ENCODE results near the gene CENPT. TPM values are rescaled to one million over a fixed set of nuclear protein-coding genes. Genes with fewer than 3 reads are reported as not detected.
A peak's percentile ranks its signal among the peaks of the same experiment; 100 is the strongest.
"Not testable (repeated sequence)": the region's sequence is repeated elsewhere in the genome, so short reads cannot be mapped to it uniquely, and the experiment has no call there.

CENPT gene
- total and polyA plus RNA-seq, 2 experiments from 2014 or later = 61.8 to 65.2 TPM

DNA sequence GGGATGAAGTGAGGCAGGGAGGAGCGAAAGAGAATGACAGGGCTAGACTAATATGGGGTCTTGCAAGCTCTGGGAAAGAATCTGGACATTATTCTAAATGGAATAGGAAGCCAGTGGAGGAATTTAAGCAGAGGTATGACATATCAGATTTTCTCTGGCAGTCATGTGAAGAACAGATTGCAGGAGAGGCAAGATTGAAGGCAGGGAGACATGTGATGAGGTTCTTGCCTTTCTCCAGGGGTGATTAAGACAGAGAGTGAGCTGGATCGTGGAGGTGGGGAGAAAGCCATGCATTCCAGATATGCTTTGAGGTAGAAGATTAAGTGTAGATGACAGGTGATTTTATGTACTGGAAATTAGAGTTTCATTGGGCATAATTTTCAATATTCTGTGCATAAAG is 9.7 kb downstream of the CENPT start:
- H3K27ac ChIP-seq = no peak overlapping the region
- TF ChIP-seq, protein P1, sequence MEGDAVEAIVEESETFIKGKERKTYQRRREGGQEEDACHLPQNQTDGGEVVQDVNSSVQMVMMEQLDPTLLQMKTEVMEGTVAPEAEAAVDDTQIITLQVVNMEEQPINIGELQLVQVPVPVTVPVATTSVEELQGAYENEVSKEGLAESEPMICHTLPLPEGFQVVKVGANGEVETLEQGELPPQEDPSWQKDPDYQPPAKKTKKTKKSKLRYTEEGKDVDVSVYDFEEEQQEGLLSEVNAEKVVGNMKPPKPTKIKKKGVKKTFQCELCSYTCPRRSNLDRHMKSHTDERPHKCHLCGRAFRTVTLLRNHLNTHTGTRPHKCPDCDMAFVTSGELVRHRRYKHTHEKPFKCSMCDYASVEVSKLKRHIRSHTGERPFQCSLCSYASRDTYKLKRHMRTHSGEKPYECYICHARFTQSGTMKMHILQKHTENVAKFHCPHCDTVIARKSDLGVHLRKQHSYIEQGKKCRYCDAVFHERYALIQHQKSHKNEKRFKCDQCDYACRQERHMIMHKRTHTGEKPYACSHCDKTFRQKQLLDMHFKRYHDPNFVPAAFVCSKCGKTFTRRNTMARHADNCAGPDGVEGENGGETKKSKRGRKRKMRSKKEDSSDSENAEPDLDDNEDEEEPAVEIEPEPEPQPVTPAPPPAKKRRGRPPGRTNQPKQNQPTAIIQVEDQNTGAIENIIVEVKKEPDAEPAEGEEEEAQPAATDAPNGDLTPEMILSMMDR (IDR thresholded peaks at IDR 0.05; ENCODE audit: low read depth, low read length) = no peak
- no peak for DNase-seq (ENCODE audit: low read depth in 1 of 2, low spot score in 1 of 2)
- no peaks in the 10 kb centered on the region for H3K9me3 ChIP-seq (ENCODE audit: low read depth)
- peaks cover 4% of the 10 kb centered on the region for H3K4me1 ChIP-seq (ENCODE audit: low read depth)
- no peaks in the 10 kb centered on the region for H3K36me3 ChIP-seq
- no peaks in the 10 kb centered on the region for H3K27me3 ChIP-seq
- H3K4me3 ChIP-seq = no peak overlapping the region

DNA sequence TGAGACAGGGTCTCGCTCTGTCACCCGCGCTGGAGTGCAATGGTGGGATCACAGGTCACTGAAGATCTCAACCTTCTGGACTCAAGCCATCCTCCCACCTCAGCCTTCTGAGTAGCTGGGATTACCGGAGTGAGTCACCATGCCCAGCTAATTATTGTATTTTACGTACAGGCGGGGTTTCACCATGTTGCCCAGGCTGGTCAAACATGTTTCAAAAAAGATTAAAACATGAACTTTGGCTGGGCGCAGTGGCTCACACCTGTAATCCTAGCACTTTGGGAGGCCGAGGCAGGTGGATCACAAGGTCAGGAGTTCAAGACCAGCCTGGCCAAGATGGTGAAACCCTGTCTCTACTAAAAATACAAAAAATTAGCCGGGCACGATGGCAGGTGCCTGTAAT is 10.3 kb downstream of the CENPT start:
- not testable (repeated sequence) for DNase-seq (ENCODE audit: low read depth in 1 of 2, low spot score in 1 of 2); H3K4me3 ChIP-seq; H3K27me3 ChIP-seq

DNA sequence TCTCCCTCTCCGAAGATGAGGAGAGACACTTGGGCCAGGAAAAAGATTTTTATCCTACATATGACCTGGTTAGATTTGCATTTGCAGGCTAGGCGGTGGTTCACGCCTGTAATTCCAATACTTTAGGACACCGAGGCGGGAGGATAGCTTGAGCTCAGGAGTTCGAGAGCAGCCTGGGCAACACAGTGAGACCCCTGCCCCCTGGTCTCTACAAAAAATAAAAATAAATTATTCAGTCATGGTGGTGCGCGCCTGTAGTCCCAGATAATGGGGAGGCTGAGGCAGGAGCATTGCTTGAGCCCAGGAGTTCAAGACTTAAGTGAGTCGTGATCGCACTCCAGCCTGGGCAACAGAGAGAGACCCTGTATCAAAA is 13.3 kb downstream of the CENPT start:
- Histone ChIP-seq H3K9me3 (ENCODE audit: low read depth) (no peaks in the 10 kb centered on the region), H3K27me3 (peaks cover 6% of the 10 kb centered on the region), H3K27ac (no peak overlapping the region), H3K4me1 (ENCODE audit: low read depth) (peaks cover 4% of the 10 kb centered on the region), H3K4me3 (peak overlapping the region; percentile 39), H3K36me3 (peaks cover 8% of the 10 kb centered on the region)
- TF ChIP-seq, protein P1 (IDR thresholded peaks at IDR 0.05; ENCODE audit: low read depth, low read length) = no peak
- no peak for DNase-seq (ENCODE audit: low read depth in 1 of 2, low spot score in 1 of 2)

More for the DNA sequence above, 10.3 kb downstream of the CENPT start:
- H3K9me3 ChIP-seq (ENCODE audit: low read depth); H3K27ac ChIP-seq; H3K4me1 ChIP-seq (ENCODE audit: low read depth); H3K36me3 ChIP-seq: not testable (repeated sequence)

DNA sequence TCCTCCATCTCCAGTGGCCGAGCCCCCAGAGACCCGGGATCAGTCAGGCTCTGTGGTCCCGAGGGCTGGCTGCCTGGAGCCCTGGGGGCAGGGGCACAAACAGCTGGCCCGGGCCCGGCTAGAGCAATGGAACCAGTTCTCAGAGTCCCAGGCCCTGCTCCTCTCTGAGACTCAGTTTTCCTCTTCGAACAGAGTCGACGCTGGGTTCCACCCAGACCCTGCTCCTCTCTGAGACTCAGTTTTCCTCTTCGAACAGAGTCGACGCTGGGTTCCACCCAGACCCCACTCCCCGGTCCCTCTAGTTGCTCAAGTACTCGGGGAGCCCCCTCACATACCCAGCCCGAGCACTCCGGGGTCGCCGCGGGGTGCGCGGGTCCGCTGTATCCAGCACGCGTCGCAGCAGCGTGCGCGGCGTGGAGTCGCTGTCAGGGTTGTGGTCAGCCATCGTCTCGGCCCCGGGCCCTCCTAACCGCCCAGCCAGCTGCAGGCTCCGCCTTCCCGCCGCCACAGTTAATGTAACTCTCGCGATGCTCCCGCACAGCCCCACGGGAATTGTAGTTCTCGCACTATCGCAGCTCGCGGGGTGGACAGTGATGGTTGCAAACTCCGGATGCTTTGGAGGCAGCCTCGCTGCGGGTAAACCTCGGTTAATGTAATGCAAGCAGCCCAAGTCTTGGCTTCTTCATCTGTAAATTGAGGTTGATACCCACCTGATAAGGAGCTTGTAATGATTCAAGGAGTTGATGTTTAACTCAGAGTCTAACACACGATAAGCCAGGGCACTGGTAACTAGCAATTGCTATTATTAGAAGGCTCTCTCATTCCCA is 13.9 kb downstream of the CENPT start:
- TF ChIP-seq, protein P1 (IDR thresholded peaks at IDR 0.05; ENCODE audit: low read depth, low read length) = no peak
- Histone ChIP-seq H3K9me3 (ENCODE audit: low read depth) (no peaks in the 10 kb centered on the region), H3K4me1 (ENCODE audit: low read depth) (peaks cover 4% of the 10 kb centered on the region), H3K4me3 (peak overlapping the region; percentile 39), H3K27me3 (peaks cover 11% of the 10 kb centered on the region), H3K27ac (no peak overlapping the region), H3K36me3 (peaks cover 8% of the 10 kb centered on the region)
- peak; percentile 91 to 96 for DNase-seq (ENCODE audit: low read depth in 1 of 2, low spot score in 1 of 2)

DNA sequence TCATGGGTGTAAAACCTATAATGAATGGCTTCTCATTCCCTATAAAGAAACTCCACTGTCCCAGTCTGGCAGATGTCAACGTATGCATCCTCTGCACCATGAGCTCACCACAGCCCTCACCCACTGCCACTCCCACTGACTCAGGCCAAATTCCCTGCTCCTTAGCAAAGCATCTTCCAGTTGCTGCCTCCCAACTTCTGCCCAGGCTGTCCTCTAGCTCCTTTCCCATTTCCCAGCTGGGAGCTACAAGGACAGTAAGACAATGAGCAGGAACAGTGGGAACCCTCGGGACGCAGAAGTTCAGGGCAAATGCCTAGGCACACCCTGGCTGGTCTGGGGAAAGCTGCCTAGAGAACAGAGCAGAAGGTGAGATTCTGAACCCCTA is 14.5 kb downstream of the CENPT start:
- no peak overlapping the region for H3K27ac ChIP-seq
- H3K9me3 ChIP-seq (ENCODE audit: low read depth) = no peaks in the 10 kb centered on the region
- DNase-seq (ENCODE audit: low read depth in 1 of 2, low spot score in 1 of 2) = peak in 1 of 2 donors; percentile 42
- peaks cover 13% of the 10 kb centered on the region for H3K27me3 ChIP-seq
- peaks cover 4% of the 10 kb centered on the region for H3K4me1 ChIP-seq (ENCODE audit: low read depth)
- peaks cover 8% of the 10 kb centered on the region for H3K36me3 ChIP-seq
- peak overlapping the region; percentile 39 for H3K4me3 ChIP-seq
- TF ChIP-seq, protein P1 (IDR thresholded peaks at IDR 0.05; ENCODE audit: low read depth, low read length) = no peak

DNA sequence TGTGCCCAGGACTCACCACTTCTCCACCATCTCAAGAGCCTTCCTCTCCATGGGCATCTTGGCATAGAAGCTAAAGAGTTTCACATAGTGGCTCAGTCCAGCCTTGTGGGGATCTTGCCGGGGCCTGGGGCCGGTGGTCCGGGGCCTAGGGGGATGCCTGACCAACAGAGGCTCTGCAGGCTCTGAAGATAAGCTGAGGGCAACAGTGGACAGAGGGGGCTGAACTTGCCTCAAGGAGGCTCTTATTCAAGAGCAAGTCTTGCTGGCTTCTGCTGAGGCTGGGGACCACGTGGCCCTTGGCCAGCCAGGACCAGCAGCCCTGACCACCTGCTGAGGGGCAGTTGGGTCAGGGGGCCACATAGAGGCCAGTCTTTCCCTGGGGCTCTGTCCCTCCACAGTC is 18.8 kb downstream of the CENPT start:
- Histone ChIP-seq H3K4me1 (ENCODE audit: low read depth) (no peaks in the 10 kb centered on the region), H3K36me3 (peaks cover 8% of the 10 kb centered on the region), H3K27me3 (peaks cover 38% of the 10 kb centered on the region), H3K9me3 (ENCODE audit: low read depth) (no peaks in the 10 kb centered on the region), H3K27ac (no peak overlapping the region), H3K4me3 (no peak overlapping the region)
- TF ChIP-seq, protein P1 (IDR thresholded peaks at IDR 0.05; ENCODE audit: low read depth, low read length) = no peak
- no peak for DNase-seq (ENCODE audit: low read depth in 1 of 2, low spot score in 1 of 2)

Data from cardiac muscle cell (in vitro differentiated cells and primary cell).